ENCODE results near the gene OGFOD2.

Gene OGFOD2

DNA sequence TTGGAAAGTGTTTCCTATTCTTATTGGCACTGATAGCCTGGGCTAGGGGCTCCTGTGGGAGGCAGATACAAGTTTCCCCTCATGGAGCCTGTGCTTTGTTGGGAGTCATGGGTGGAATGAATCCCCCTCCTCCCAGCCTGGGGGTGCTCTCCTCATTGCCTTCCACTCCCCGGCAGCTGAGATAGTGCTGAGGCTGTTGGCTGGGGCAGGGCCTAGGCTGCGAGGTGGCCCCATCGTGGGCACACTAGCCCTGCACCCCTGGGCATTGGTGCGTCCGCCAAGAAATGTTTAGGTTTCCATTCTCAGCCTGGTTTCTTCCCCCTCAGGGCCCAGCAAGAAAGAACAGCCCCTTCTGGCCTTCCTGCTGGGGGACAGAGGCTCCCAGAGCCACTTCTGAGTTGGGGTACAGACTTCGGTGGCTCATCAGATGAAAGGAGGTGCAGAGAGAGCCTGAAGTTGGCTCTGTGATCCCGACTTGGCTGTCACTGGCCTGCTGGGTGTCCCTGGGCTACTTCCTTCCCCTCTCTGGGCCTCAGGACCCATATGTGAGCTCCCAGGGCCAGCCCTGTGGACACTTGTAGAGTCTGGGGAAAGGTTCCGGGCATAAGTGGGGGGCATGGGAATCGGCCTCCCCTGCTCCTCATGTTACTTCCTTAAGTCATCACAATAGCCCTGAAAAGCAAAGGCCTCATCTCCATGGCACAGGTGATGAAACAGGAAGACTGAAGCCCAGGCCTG is 2.8 kb downstream of the OGFOD2 start:
- no peak for DNase-seq (ENCODE audit: low spot score)

- no peak for DNase-seq (ENCODE audit: low spot score)
Measured at GRCh38 chr12:122978507-122978955, 3.5 kb downstream of the OGFOD2 start.

- DNase-seq (ENCODE audit: low spot score) = no peak
Measured at GRCh38 chr12:122979001-122979907, 4.2 kb downstream of the OGFOD2 start.

- DNase-seq (ENCODE audit: low spot score) = no peak
Measured at GRCh38 chr12:122979908-122980182, 4.8 kb downstream of the OGFOD2 start.

GRCh38 chr12:122980183-122981035 is 5.4 kb downstream of the OGFOD2 start, which contains the start of gene ARL6IP4:
Gene ARL6IP4 (plus strand): TSS chr12:122980681. CDS start chr12:122981140, 459 bp downstream.
- DNase-seq (ENCODE audit: low spot score) = peak; percentile 62

GRCh38 chr12:122981036-122981471 is 6.0 kb downstream of the OGFOD2 start:
- no peak for DNase-seq (ENCODE audit: low spot score)

DNA sequence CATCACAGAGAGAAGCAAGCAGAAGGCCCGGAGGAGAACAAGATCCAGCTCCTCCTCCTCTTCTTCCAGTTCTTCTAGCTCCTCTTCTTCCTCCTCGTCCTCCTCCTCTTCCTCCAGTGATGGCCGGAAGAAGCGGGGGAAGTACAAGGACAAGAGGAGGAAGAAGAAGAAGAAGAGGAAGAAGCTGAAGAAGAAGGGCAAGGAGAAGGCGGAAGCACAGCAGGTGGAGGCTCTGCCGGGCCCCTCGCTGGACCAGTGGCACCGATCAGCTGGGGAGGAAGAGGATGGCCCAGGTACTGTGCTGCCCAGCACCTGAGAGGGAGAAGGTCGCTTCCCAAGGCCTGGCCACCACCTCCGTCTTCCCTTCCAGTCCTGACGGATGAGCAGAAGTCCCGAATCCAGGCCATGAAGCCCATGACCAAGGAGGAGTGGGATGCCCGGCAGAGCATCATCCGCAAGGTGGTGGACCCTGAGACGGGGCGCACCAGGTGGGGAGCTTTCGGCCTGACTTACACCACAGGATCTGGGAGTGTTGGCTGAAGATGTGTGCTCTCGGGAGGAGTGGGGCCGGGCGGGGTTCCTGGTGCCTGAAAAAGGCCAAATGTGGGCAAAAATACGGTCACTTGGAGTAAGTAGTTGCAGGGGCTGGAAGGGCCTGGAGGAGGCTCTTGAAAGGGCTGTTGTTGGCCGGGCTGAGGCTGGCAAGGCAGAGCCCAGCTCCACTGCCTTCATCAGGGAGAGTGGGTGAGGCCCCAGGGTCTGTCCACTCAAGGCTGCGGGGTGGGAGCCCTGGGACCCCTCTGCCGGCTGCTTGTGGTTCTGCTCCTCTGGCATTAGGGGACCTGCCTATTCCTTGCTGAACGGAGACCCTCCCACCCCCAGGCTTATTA is 6.8 kb downstream of the OGFOD2 start:
- DNase-seq (ENCODE audit: low spot score) = no peak

GRCh38 chr12:122982477-122982815 is 7.4 kb downstream of the OGFOD2 start:
- DNase-seq (ENCODE audit: low spot score) = no peak

DNA sequence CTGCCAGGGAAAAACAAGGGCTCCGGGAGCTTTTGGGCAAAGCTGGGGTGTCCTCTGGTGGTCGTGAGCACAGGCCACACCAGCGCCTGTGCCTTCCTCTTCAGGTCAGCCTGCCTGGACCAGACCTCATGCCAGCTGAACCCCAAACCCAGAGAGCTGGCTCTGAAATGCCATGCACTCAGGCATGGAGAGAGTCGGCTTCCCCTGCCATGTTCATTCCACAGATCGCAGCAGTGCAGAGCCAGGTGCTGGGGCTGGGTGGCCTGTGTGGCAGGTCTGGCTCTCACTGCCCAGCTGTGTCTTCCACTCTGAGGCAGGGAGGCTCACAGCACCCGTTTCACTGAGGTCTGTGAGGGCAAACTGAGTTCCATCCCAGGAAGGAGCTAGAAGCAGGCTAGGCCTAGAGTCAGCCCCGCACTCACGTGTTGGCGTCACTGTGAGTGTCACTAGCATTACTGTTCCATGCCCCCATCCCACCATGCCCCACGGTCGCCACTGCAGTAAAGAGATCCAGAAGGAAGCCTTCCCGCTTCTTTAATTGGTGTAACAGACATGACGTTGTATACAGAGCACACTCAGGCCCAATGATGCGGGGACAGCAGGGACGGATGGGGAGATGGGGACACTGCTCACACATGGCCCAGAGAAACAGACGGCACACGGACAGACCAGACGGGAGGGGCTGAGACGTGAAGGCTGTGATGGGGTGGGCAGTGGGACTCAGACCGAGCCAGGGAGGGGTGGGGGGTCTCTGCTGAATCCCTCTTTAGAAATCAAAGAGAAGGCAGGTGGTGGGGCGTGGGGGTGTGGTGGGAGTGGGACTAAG is 8.1 kb downstream of the OGFOD2 start:
- no peak for DNase-seq (ENCODE audit: low spot score)

DNA sequence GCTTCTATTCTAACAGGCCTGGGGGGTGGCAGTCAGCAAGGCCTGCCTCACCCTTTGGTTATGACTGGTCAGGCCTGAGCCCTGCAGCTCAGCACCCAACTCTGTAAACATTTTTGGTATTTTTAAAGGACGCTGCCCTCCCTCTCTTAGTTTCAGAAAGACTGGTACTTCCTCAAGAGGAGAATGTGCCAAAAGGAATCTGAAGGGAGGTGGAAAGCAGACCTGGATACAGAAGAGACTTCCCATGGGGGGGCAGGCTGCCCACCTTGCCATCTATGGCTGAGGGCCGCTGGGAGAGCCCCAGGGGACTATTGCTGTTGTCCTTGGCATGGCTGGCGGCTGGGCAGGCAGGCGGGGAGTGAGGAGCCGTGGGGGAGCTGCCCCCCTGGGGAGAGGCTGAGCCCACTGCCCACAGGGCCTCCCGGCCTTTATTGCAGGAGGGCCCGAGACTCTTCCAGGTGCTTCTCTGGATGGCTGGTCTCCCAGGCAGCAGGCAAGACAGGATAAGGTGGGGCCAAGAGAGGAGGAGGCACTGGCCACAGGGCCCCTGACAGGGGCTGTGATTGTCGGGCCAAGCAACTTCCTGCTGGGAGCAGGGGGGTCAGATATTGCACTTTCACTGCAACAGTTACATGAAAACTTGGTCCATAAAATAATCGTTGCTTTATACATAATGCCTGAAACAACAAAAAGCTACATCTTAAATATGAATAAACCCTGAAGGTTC is 8.9 kb downstream of the OGFOD2 start:
- no peak for DNase-seq (ENCODE audit: low spot score)

GRCh38 chr12:122984612-122985337 is 9.7 kb downstream of the OGFOD2 start:
- no peak for DNase-seq (ENCODE audit: low spot score)

DNA sequence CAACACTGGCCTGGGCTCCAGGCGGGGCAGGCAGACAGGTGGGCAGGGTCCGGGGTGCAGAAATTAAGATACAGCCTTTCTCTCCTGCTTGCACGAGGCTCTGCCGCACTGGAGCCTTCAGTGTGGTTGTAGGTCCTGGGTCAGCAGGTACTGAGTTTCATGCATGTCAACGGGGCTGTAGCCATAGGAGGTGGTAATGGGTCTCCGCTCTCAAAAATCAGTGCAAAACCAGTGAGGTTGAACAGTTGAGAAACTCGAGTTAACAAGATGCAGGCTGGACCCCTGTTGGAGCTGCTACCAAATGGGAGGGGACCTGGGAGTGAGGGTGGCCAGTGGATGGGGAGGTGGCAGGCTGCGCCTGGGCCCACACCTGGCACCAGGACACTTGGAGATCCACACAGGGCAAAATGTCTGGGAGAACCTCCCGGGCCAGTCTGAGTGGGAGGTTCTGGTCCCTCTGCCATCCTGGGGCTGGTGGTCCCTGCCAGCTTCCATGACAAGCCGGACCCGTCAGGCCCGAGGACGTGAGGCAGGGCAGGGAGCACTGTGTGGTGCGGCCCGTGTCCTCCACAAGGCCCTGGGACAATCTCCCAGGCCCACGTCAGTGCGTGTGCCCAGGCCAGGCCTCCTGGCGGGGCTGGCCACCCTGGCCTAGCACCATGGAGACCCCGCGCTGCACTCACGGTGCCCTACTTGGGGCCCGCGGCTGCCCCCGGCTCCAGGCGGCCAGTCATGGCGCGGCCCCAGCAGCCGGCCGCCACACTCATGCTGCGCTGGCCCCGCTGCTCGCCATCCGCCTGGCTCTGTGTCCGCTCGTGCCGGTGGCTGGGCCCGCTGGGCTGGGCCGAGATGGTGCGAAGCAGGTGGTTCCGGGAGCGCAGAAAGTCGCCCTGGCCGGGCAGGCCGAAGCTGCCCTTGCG is 10.6 kb downstream of the OGFOD2 start:
- no peak for DNase-seq (ENCODE audit: low spot score)

- DNase-seq (ENCODE audit: low spot score) = no peak
Measured at GRCh38 chr12:122986258-122986871, 11.3 kb downstream of the OGFOD2 start.

DNA sequence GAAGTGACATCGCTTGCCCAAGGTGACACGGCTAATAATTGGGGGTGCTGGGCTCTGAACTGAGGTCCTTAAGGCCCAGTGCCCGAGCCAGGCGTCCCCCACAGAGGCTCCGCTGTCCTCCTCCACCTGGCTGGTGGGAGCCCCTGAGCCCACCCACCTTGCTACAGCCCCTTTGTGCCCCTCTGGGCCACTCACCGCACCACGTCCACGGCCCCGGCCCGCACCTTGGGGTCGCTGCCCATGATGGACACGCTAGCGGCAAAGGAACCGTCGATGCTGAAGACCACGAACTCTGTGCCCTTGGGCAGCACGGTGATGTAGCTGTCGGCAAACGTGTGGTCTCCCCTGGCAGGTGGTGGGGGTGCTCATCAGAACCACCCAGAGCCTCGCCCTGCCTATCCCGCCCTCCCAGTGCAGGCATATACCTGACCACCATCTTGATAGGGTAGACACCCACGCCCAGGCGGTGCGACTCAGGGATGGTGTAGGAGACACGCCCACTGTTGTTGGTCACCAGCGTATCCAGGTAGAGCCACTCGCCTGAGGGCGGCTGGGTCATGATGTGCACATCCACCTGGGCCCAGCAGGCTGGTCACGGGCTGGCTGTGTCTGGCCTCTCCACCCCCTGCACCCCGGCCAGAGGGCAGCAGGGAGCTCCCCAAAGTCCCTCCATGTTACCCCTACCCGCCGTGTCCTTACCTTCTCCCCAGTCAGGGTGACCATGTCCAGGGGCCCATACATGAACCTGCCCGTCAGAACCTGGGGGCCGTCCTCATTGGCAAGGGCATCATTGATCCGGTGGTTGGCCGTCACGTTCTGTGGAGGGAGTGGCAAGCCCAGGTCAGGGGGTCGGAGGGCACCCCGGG is 12.3 kb downstream of the OGFOD2 start:
- DNase-seq (ENCODE audit: low spot score) = no peak

- DNase-seq (ENCODE audit: low spot score) = no peak
Measured at GRCh38 chr12:122988036-122988435, 13.0 kb downstream of the OGFOD2 start.

DNA sequence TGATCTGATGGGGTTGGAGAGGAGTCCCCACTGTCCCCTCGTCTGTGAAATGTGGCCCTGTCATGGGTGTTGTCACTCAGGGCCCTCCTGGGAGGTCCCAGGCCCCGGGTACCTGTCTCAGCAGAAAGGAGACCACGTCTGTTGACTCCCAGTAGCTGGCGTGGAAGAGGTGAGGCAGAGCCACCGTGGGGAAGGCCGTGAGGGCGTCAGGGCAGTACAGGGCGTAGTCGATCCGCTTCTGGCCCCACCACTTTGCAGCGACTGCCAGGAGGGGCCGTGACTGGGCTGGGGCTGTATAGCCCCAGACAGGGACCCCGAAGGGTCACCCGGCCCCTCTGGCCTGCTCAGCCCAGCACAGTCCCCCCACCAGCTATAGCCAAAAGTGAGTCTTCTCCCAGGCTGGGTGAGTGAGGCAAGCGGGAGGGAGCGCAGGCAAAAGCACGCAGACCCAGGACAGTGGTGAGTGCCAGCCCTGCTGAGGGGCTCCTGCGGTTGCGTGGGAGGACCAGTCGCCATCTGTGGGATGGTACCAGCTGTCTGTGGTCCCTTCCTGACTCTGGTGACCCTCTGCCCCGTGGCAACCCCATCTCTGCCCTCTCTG is 13.7 kb downstream of the OGFOD2 start:
- DNase-seq (ENCODE audit: low spot score) = no peak

Data from activated CD4-positive, alpha-beta T cell treated with anti-CD3 and anti-CD28 coated beads, Interleukin-2, Interleukin-4, amounts not matched to agents 100 ng/mL and 50 ng/mL, durations not matched to agents 16 hours and 8 hours (primary cell).